Endothelial cell of umbilical vein (primary cell): Measurements from ENCODE around the gene PPM1D. TPM values are rescaled to one million over a fixed set of nuclear protein-coding genes. Genes with fewer than 3 reads are reported as not detected.

ENCODE experiments used
- BruUV-seq: library from RNA; stranded (reverse); fragments of 400-500 nt; replicated peaks from 2 replicates; lab custom pipeline; 2021; lab: Mats Ljungman, UMichigan
- CTCF ChIA-PET: fragments of 300-600, 350-600 bp; sonication (Branson Sonifier 250); formaldehyde crosslinking; loops from one replicate; lab custom pipeline; 2021; ENCODE audit warnings: antibody characterized with exemption, inconsistent platforms; lab: Charles Lee
- POLR2A ChIA-PET: fragments of 300-600, 350-600 bp; sonication (Branson Sonifier 250); formaldehyde crosslinking; loops from one replicate; lab custom pipeline; 2021; ENCODE audit warnings: antibody characterized with exemption, inconsistent platforms; lab: Charles Lee
- DNase-seq: peaks from one replicate; pipeline ENCODE4 v3.0.0-alpha.2; 2011; ENCODE audit warnings: low read depth, low spot score
- FAIRE-seq: peaks from 2 replicates; lab custom pipeline; 2011; peaks lifted over from hg19 to GRCh38; lab: Jason Lieb, UNC
- H2AFZ ChIP-seq: 2 replicates; pipeline ENCODE4 v1.6.0; 2012; ENCODE audit warnings: low read depth, low read length, control low read depth, inconsistent platforms
- H3K27ac ChIP-seq: 2 replicates; pipeline ENCODE4 v1.5.1; 2011; ENCODE audit warnings: low read depth, mild to moderate bottlenecking, control low read depth, low read length, moderate library complexity; ENCODE audit not compliant: insufficient read depth
- H3K27me3 ChIP-seq, 2 experiments: 2 replicates each; pipeline versions ENCODE4 v1.6.0 to v1.6.1; 2011; ENCODE audit warnings: low read length in 2 of 2, mixed read lengths in 1 of 2; ENCODE audit not compliant: control insufficient read depth in 2 of 2, insufficient read depth in 2 of 2
- H3K36me3 ChIP-seq, 2 experiments: 2 replicates in 1 of 2; 3 replicates in 1 of 2; pipeline ENCODE4 v1.5.1; 2011; ENCODE audit warnings: low read length in 2 of 2, mild to moderate bottlenecking in 1 of 2, moderate library complexity in 1 of 2; ENCODE audit not compliant: control insufficient read depth in 2 of 2, insufficient read depth in 2 of 2; ENCODE audit errors: extremely low read depth in 1 of 2
- H3K4me1 ChIP-seq: 3 replicates; pipeline ENCODE4 v1.5.1; 2011; ENCODE audit warnings: mild to moderate bottlenecking, low read length; ENCODE audit not compliant: control insufficient read depth, insufficient read depth; ENCODE audit errors: extremely low read depth
- H3K4me2 ChIP-seq: 2 replicates; pipeline ENCODE4 v1.6.1; 2011; ENCODE audit warnings: low read length, control low read depth, mixed read lengths; ENCODE audit not compliant: insufficient read depth
- H3K4me3 ChIP-seq, 3 experiments: fragments of 200-600 bp in 1 of 3; sonication (generic), shearing (Covaris generic) in 1 of 3; replicated peaks in 1 of 3; 2 replicates each; pipeline ENCODE4 v1.5.1; 2011 to 2016; ENCODE audit warnings: control low read depth in 3 of 3, low read length in 3 of 3, mild to moderate bottlenecking in 2 of 3, inconsistent platforms in 1 of 3, low read depth in 1 of 3, moderate library complexity in 1 of 3; ENCODE audit not compliant: insufficient read depth in 1 of 3
- H3K79me2 ChIP-seq: 2 replicates; pipeline ENCODE4 v1.6.0; 2012; ENCODE audit warnings: low read length, inconsistent platforms; ENCODE audit not compliant: control insufficient read depth, insufficient read depth
- H3K9ac ChIP-seq: replicated peaks from 2 replicates; pipeline ENCODE3; 2011; ENCODE audit warnings: low read length, control low read depth; ENCODE audit not compliant: insufficient read depth; ENCODE audit errors: extremely low read depth
- H3K9me1 ChIP-seq: replicated peaks from 3 replicates; pipeline ENCODE4 v1.6.0; 2011; ENCODE audit warnings: mild to moderate bottlenecking, low read length; ENCODE audit not compliant: control insufficient read depth, insufficient read depth; ENCODE audit errors: extremely low read depth
- H3K9me3 ChIP-seq: replicated peaks from 2 replicates; pipeline ENCODE4 v1.5.1; 2012; ENCODE audit warnings: low read length, inconsistent platforms; ENCODE audit not compliant: control insufficient read depth, insufficient read depth
- H4K20me1 ChIP-seq: replicated peaks from 2 replicates; pipeline ENCODE3; 2011; ENCODE audit warnings: mild to moderate bottlenecking, low read length; ENCODE audit not compliant: control insufficient read depth, insufficient read depth; ENCODE audit errors: extremely low read depth
- FOS ChIP-seq: IDR thresholded peaks from 2 replicates; pipeline ENCODE4 v1.6.1; 2011; ENCODE audit warnings: mild to moderate bottlenecking, low read length, moderate library complexity, borderline replicate concordance; ENCODE audit not compliant: insufficient read depth
- GATA2 ChIP-seq: IDR thresholded peaks from 2 replicates; pipeline ENCODE4 v1.7.0; 2011; ENCODE audit warnings: low read depth, mild to moderate bottlenecking, moderate library complexity, mixed read lengths, low read length; ENCODE audit not compliant: insufficient read length, insufficient read depth
- JUN ChIP-seq: IDR thresholded peaks from 2 replicates; pipeline ENCODE4 v1.6.1; 2011; ENCODE audit warnings: borderline replicate concordance, low read depth; ENCODE audit not compliant: insufficient read length, insufficient read depth
- MYC ChIP-seq: IDR thresholded peaks from one replicate; pipeline ENCODE4 v1.6.1; 2011; ENCODE audit warnings: mild to moderate bottlenecking, low read depth, low read length
- POLR2A ChIP-seq: IDR thresholded peaks from 2 replicates; pipeline ENCODE4 v1.6.1; 2012; ENCODE audit warnings: low read depth, mild to moderate bottlenecking, control low read depth, low read length
- POLR2AphosphoS5 ChIP-seq: IDR thresholded peaks from 2 replicates; pipeline ENCODE4 v1.6.1; 2012; ENCODE audit warnings: low read depth, mild to moderate bottlenecking, control low read depth, low read length, moderate library complexity; ENCODE audit not compliant: insufficient read depth
- dilution Hi-C: fragments of 300-500 bp; cut with MboI; formaldehyde crosslinking; loops from one replicate; pipeline ENCODE4 v1.15.0; 2019; ENCODE audit warnings: low sequenced_read_pairs; ENCODE audit not compliant: extremely low pct_ligation_motif_present
- intact Hi-C: fragments of 100-400 bp; cut with micrococcal nuclease; formaldehyde crosslinking; loops from one replicate; pipeline ENCODE4 v1.10.0; 2022
- polyA plus RNA-seq, 4 experiments: library from polyadenylated mRNA; depleted of rRNA in 3 of 4; stranded (reverse) in 3 of 4; unstranded in 1 of 4; fragments of >200 nt; gene quantifications; 2 replicates each; pipeline versions ENCODE4 v1.2.1 to v1.2.3, GENCODE V29; 2011 to 2012; ENCODE audit warnings: missing spikeins in 1 of 4
- total RNA-seq: library from RNA; stranded (reverse); gene quantifications from 2 replicates; pipeline ENCODE4 v1.2.3, GENCODE V29; 2021
- TF ChIP-seq, protein P1 (sequence below): IDR thresholded peaks from 2 replicates; pipeline ENCODE4 v1.6.1; 2011; ENCODE audit not compliant: insufficient read depth, insufficient read length
- TF ChIP-seq, protein P2 (sequence below), 2 donors: IDR thresholded peaks; 1 replicate in 1 of 2; 2 replicates in 1 of 2; pipeline ENCODE4 v1.5.1; 2011; ENCODE audit warnings: low read length in 2 of 2, mild to moderate bottlenecking in 2 of 2, moderate library complexity in 2 of 2, control low read depth in 1 of 2, inconsistent platforms in 1 of 2, low read depth in 1 of 2; ENCODE audit not compliant: insufficient read depth in 1 of 2; ENCODE audit errors: extremely low read depth in 1 of 2

PPM1D gene
- total and polyA plus RNA-seq, 2 donors (not counting 3 experiments of a cell fraction or from before 2014, with no cell fraction given) = 7.9 to 19.0 TPM

- no TSS peak for BruUV-seq
- no peak for FAIRE-seq
Measured at GRCh38 chr17:60629120-60629519, 29.1 kb downstream of the PPM1D start.

More at GRCh38 chr17:60629120-60629519, 29.1 kb downstream of the PPM1D start:
- no peaks in the 10 kb centered on the region for H3K9me1 ChIP-seq
- peaks cover 20% of the 10 kb centered on the region for H3K79me2 ChIP-seq
- no peak for TF ChIP-seq POLR2AphosphoS5
- TF ChIP-seq, protein P1, sequence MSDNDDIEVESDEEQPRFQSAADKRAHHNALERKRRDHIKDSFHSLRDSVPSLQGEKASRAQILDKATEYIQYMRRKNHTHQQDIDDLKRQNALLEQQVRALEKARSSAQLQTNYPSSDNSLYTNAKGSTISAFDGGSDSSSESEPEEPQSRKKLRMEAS = no peak
- TF ChIP-seq MYC = no peak
- no peak for TF ChIP-seq GATA2
- no peak for TF ChIP-seq POLR2A
- TF ChIP-seq, protein P2, sequence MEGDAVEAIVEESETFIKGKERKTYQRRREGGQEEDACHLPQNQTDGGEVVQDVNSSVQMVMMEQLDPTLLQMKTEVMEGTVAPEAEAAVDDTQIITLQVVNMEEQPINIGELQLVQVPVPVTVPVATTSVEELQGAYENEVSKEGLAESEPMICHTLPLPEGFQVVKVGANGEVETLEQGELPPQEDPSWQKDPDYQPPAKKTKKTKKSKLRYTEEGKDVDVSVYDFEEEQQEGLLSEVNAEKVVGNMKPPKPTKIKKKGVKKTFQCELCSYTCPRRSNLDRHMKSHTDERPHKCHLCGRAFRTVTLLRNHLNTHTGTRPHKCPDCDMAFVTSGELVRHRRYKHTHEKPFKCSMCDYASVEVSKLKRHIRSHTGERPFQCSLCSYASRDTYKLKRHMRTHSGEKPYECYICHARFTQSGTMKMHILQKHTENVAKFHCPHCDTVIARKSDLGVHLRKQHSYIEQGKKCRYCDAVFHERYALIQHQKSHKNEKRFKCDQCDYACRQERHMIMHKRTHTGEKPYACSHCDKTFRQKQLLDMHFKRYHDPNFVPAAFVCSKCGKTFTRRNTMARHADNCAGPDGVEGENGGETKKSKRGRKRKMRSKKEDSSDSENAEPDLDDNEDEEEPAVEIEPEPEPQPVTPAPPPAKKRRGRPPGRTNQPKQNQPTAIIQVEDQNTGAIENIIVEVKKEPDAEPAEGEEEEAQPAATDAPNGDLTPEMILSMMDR (IDR thresholded peaks at IDR 0.05; ENCODE audit: extremely low read depth in 1 of 2, insufficient read depth in 1 of 2, low read depth in 1 of 2, low read length in 2 of 2) = no peak
- TF ChIP-seq FOS = no peak
- no peak for TF ChIP-seq JUN
- H2AFZ ChIP-seq = no peak overlapping the region
- H3K27ac ChIP-seq = no peak overlapping the region
- no peak for DNase-seq
- ChIA-PET CTCF (interaction anchor here (1.1 to 2.4 kb wide), 4 partner anchors 9 to 52 kb away, joined by 3 to 14 read pairs (median 8); no protein-coding TSS in a partner anchor), POLR2A (no interaction called here)
- H4K20me1 ChIP-seq = no peaks in the 10 kb centered on the region
- peaks cover under 1 to 6% of the 10 kb centered on the region in 2 experiments for H3K36me3 ChIP-seq
- no peak overlapping the region for H3K4me2 ChIP-seq
- intact Hi-C loops = no loop called here
- H3K4me3 ChIP-seq = no peak overlapping the region
- no peaks in the 10 kb centered on the region for H3K9me3 ChIP-seq
- peaks cover 8% of the 10 kb centered on the region for H3K4me1 ChIP-seq
- no peak overlapping the region for H3K9ac ChIP-seq
- dilution Hi-C loops = no loop called here
- H3K27me3 ChIP-seq = no peaks in the 10 kb centered on the region
